Activated CD4-positive, alpha-beta T cell treated with anti-CD3 and anti-CD28 coated beads, Interleukin-2, Interleukin-4, amounts not matched to agents 100 ng/mL and 50 ng/mL, durations not matched to agents 16 hours and 8 hours (primary cell): ENCODE results near the gene ZNF552.

Experiments
- DNase-seq: peaks from one replicate; pipeline ENCODE4 v3.0.0-alpha.2; 2020; ENCODE audit warnings: low spot score

ZNF552 gene

DNA sequence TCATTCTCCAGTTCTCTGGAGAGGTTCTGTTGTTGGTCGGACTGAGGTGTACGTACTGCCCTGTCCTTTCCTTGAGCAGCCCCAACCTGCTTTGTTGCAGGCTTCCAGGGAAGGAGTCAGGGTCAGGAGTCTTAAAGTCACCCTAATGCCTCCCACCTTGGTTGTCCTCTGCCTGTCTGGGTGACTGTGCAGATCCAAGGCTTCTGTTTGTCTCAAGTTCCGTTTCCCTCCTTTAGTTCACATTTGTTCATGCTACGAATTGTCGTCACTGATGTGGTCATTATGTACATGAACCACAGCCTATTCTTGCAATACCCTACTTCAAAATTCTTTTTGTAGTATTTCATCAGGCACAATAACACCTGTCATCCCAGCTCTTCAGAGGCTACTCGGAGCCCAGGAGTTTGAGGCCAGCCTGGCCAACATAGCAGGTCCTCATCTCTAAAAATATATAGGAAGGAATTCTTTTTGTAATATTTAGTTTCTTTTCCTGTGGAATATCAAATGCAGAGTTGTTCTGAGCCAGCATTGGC is 37.9 kb downstream of the ZNF552 start:
- DNase-seq = no peak

GRCh38 chr19:57773488-57773887 is 41.2 kb downstream of the ZNF552 start:
- no peak for DNase-seq

DNA sequence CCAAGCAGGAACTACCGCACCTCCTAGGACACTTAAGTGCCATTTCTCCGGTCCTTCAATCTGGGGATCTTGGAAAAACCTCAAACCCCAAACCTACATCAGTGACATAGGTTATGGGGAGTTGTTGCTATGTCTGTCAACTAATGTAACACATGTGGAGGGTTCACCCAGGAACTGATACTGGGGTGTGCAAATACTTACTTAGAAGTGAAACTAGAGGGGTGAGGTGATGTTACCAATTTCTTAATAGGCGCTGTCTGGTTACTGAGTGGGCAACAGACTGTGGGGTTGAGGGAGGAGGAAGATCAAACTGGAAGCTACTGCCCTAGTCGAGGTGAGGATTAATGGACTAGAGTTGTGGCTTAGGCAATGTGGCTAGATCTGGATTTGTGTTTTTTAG is 43.3 kb downstream of the ZNF552 start:
- DNase-seq = no peak

- DNase-seq = peak; percentile 92
Observed at GRCh38 chr19:57769345-57770131, 45.2 kb downstream of the ZNF552 start, which contains the start of gene ZNF586. ZNF586 (plus strand) TSS chr19:57769676; CDS start chr19:57769843, 167 bp downstream.

DNA sequence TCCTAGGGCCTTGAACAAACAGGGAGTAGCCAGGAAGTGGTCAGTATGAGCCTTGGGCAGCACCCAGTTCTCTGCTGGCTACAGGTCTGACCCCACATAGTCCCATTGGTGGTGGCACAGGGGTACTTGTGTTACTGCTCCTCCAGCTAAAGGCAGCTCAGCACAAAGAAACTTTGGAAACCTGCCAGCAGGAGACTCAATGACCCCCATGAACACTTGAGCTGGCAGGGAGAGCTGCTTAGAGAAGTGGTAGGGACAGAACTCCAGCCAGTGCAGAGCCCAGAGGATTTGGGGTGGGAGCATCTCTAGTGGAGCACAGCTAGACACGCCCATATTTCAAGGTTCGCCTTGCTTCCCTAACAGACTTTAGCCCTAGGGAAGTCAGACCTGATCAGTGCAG is 55.6 kb downstream of the ZNF552 start:
- no peak for DNase-seq

DNA sequence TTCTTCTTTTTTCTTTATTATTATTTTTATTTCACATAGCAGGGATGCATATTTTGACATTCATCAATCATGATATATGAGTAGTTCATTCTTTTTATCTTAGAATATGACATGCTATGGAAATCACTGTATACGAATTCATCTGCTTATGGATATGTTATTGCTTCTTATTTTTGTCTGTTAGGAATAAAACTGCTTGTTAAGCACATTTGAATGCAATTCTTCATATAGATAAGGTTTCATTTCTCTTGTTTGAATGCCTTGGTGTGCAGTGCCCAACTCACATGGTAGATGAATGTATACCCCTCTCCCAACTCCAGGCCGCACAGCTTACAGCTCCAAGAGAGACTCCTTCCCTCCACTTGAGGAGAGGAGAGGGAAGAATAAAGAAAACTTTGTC is 56.8 kb downstream of the ZNF552 start:
- DNase-seq = no peak
